ENCODE data around the gene WNT10A.

WNT10A gene

DNA sequence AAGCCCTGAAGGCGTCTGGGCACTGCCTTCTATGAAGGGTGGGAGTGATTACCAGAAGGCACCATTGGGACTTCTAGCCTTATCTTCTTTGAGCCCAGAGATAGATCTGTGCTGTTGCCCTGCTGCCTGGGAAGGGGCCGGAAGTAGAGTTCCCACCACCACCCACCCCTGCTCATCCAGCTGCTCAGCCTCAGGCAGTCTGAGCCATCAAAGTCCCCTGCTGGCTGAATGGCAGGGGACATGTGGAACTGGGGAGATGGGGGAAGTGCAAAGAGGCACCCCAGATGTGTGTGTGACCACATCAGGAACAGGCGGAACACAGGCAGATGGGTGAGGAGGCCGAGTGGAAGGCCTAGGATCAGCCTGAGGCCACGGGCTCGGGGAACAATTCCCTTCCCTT is 3.3 kb upstream of the WNT10A start:
- no peak for DNase-seq (ENCODE audit: low read depth, low spot score)

DNA sequence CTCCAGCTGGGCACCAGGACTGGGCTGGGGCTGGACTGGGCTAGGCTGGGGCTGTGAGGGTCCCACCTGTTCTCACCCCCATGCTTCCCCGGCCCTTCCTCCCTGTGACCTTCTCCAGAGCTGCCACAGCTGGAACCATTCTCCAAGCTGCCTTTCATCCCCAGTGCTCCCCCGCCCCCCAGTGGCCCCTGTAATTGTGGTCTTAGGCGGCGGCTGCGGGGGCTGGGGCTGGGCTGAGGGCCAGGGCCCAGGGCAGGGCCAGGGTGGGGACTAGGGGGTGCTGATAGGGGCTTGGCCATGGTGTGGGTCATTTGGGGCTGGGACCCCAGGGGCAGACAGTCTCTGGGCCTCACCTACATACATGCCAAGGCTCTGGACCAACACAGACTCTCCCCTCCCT is 2.8 kb upstream of the WNT10A start:
- DNase-seq (ENCODE audit: low read depth, low spot score) = no peak

DNA sequence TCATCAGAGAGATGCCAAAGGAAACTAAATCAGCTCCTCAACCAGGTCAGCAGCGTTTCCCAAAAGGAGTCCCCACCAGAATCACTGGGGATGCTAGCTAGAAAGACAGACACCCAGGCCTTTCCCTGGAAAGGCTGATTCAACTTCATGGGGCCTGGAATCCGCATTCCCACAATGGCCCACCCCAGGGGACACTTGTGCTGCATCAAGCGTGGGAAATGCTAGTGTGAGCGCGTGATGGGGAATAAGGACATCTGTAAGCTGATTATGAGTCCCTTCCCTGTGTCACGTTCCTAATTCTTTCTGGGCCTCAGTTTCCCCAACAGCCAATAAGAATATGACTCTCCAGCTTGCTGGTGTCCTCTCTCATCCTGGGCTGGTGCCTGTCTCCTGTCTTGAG is 2.2 kb upstream of the WNT10A start:
- DNase-seq (ENCODE audit: low read depth, low spot score) = no peak

DNA sequence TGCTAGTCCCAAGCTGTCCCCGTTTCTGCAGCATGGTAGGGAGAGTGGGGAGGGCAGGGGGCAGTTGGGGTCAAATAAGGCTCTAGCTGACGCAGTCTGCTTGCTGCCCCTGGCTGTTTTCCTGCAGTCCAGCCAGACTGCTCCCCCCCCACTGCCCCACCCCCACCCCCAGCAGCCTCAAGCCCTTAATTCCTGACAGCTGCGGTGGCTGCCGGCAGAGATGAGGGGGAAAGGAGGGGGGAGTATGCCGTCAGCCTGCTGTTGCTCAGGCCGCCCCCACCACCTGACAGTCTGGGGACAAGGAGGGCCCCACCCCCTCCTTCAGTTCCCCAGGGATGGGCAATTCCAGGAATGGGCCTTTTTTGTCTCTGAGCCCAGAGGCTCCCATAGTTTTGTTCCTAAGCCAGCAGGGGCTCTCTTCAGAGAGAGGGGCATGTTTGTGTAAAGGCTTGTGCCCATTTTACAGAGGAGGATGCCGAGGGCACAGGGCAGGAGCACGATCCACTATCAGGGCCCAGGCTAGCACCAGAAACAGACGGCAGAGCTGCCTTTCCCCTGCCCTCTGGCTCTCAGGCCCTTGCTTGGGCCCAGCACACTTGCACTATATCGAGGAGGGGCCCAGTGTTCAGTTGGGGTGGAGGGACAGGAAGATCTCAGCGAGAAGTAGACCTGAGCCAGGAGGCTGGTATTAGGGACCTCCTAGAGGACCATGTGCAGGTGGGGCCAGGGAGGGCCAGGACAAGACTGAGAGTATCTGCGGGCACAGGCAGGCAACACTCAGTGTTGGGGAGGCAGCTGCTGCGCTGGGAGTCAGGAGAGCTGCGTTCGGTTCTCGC is 1.5 kb upstream of the WNT10A start:
- DNase-seq (ENCODE audit: low read depth, low spot score) = no peak

DNA sequence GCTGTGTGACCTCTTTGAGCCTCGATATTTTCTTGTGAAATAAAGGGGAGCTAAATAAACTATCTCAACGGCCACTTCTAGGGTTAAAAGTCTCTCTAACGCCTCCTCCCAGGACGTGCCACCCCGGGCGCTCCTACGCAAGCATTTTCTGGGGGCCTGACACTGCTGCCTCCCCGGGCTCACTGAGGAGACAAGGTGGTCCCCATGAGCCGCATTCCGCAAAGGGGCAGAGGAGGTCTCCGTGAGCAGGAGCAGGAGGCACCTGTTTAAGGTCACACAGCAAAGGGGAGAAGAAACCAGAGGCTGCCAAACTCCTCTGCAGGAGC is 913 bp upstream of the WNT10A start:
- no peak for DNase-seq (ENCODE audit: low read depth, low spot score)

DNA sequence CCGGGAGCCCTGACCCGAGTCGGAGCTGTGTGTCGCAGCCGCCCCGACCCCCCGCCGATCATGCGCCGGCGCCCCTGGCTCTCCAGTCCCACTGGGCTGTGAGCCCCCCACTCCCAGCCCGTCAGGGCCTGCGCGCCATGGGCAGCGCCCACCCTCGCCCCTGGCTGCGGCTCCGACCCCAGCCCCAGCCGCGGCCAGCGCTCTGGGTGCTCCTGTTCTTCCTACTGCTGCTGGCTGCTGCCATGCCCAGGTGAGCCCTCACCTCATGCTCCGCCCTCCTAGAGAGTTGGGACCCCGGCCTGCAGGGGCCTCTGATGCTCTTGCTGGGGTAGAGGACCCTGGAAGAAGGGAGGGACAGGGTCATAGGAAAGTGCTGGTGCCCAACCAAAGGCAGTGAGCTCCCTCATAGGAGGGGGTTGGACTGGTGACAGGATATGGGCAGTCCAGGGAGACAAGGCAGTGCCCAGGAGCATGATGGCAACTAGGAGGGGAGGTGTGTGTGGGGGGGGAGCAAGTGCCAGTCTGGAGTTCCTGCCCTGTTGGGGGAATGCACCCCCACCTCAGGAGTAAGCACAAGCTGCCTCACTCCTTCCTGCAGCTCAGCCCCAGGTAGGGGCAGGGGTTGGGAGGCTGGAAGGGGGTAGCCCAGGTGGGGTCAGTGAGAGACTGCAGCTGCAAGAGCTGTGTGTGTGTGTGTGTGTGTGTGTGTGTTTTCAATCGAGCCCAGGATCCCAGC is 375 bp downstream of the WNT10A start:
- DNase-seq (ENCODE audit: low read depth, low spot score) = no peak

DNA sequence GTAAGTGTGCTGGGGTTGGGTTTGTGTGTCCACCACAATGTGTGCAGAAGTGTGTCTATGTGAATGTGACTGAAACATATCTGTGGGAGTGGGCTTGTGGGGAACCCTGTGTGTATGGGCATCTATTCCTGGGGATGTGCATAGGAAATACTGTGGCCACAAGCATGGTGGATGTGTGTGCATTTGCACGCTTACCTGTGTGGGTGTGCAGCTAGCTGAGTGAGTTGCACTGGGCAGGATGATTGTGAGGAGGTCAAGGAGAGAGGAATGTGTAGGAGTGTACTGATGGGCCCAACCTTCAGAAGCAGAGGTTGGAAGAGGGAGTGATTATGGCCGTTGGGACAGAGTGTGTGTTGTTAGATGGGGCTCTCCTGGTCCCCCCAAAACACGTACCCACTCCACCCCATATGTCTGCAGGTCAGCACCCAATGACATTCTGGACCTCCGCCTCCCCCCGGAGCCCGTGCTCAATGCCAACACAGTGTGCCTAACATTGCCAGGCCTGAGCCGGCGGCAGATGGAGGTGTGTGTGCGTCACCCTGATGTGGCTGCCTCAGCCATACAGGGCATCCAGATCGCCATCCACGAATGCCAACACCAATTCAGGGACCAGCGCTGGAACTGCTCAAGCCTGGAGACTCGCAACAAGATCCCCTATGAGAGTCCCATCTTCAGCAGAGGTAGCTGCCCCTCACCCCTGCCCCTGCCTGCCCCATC is 1.2 kb downstream of the WNT10A start:
- no peak for DNase-seq (ENCODE audit: low read depth, low spot score)

DNA sequence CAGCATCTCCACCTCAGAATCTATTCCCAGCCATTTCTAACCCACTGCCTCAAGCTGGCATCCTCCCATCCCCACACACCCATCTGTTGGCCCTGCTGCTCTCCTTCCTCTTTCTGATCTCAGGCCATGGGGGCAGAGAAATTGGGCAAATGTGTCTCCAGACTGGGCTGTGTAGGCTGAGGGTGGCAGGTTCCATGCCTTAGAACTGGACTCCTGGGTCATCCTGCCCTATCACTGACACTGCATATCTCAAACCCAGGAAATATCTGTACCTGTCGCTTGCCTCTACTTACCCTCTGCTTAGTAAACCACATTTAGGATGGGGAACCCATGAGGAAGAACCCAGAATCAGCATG is 1.8 kb downstream of the WNT10A start:
- no peak for DNase-seq (ENCODE audit: low read depth, low spot score)

DNA sequence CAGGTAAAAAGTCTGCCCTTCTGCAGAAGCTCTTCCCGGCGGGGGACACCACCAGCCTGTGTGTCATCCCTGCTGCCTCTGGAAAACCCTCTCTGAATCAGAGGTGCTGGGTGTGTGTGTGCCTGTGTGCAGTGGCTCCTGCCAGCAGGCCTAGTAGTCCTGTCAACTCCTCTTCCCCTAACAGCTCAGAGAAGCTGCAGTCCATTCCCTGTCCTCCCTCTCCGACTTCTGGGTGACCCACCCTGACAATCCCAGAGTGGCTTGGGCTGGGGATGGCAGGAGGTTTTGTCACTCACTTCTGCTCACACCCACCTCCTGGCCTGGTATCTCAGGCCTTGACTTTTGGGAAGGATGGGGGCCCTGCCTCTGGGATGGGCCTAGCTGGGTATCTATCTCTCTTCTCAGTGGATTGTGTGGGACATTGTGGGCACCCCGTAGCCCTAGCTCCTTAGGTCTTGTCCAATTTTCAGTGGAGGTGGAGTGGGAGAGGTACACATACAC is 2.3 kb downstream of the WNT10A start:
- no peak for DNase-seq (ENCODE audit: low read depth, low spot score)

DNA sequence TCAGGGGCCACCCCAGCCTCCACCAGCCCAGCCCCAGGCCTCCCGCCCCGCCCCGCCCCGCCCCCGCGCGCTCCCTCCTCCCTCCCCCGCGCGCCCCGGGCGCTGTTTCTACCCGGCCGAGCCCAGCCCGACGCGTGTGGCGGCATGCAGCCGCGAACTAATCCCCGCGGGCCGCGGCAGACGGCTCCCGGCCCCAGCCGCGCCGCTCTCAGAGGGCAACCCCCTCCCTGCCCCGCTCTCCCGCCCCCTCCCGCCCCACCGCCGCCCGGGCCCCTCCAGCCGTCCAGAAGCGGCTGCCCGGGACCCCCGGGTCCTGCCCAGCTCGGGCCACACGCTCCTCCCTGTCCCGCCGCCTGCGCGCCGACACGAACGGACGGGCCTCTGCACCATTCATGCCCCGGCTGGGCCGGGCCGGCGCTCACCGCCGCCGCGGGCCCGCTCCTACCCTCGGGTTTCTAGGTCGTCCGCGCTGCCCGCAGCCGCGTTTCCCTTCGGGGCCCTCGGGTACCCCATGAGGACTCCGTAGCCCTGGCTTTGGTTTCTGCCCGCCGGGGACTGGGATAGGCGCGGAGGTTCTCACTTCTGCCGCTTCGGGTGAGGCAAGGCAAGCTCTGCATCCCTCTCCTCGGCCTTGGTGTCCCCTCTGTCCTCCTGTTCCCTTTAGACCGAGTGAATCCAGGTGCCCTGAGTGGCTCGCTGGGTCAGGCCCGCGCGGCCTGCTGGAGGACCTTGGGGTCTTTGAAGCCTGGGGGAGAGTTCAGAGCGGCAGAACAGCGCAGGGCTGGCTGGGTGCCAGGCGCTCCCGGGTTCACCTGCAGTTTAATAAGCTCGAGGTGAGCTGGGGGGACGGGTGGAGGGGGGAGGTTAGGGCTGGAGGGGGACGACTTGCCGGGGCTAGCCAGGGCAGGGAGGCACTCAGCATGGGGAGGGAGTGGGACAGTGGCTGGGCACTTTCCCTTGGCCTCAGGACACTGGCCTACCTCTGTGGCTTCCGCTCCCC is 3.1 kb downstream of the WNT10A start:
- no peak for DNase-seq (ENCODE audit: low read depth, low spot score)

DNA sequence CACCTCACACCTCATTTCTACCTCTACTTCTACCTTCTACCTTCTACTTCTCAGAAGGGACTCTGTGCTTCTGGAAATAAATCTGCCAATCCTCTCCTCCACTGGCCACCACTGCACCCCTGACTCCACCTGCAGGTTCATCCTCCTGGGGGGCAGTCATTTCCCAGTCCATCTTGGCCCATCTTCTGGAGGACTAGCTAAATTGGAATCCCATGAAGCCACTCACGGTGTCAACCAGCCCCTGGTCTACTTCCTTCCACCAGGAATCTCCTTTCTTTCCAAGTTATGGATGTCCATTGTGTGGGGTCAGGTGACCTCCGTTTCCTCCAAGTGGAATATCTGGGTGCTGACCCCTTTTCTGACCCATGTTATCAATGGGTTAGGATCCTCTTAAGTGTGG is 3.9 kb downstream of the WNT10A start:
- no peak for DNase-seq (ENCODE audit: low read depth, low spot score)

DNA sequence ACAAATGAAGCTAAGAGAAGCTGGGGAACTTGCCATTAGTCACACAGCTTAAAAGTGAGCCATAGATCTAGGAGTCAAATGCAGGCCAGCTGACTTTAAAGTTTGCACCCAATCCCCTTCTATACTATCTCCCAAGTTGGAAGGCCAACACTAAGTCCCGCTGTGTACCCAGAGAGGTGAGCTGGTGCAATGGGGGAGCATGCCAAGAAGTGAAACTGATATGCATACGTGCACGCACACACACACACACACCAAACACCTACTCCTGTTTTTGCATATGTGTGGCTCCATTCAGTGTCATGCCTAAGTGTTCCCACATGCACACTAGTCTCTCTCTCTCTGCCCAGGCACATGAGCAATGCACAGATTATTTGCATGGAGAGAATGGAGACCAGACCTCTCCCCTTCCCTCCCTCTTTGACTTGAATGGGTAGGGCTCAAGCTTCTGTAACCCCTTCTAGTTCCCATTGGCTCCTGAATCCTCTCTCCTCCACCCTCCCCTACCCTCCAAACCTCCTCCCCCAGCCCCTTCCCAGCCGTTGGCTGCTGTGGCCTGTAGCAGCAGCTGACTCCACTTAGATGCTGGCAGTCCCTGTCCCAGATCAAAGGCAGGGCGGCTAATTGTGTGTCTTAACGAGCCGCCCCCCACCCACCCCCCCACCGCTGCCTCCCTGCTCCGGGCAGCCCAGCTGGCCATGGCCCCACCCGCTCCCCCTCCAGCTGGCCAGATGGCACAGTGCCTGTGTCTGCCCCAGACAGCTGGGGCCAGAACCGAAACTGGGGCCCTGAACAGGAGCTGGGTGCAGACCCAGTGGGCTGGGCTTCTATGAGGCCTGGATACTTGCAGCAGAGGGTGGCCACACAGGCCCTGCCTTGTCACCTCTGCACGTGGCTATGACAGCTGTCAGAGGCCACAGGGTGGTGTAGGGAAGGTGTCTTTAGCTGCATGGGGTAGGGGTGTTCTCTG is 5.6 kb downstream of the WNT10A start:
- no peak for DNase-seq (ENCODE audit: low read depth, low spot score)

DNA sequence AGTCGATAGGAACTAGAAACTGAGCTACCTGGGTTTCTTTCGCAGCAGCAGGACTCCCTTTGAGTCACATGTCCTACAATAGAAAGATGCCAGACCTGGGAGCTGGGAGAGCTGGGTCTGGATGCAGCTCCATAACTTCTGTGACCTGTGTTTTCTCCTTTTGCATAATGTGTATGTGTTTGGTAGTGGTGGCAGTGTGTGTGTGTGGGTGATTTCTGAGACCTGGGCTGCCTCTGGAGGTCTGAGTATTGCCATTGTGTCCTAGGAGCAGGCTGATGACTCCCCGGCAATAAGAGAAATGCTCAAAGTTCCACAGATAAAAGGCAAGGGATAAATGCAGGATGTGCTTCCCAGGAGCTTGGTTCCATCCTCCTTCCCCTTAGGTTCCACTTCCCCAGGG is 6.4 kb downstream of the WNT10A start:
- no peak for DNase-seq (ENCODE audit: low read depth, low spot score)

DNA sequence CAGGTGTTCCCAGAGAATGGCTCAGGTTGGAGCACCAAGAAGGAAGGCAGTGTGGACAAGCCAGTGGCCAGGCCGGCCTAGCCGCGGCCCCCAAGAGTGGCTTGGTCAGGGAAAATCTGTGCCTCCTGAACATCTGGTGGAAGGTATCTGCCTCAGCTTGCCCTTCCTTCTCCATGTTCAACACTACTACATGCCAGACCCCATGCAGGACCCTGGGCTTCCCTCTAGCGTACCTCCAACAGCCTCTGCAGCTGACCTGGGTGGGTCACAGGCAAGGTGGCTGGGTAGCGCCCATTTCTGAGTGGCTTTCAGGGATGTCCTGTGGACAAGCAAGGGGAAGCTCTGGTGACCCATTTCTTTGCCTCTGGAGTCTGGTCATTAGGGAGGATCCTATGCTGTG is 7.7 kb downstream of the WNT10A start:
- DNase-seq (ENCODE audit: low read depth, low spot score) = no peak

DNA sequence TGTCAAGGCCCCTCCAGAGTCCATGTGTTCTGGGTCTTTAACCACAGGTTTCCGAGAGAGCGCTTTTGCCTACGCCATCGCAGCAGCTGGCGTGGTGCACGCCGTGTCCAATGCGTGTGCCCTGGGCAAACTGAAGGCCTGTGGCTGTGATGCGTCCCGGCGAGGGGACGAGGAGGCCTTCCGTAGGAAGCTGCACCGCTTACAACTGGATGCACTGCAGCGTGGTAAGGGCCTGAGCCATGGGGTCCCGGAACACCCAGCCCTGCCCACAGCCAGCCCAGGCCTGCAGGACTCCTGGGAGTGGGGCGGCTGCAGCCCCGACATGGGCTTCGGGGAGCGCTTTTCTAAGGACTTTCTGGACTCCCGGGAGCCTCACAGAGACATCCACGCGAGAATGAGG is 9.3 kb downstream of the WNT10A start:
- no peak for DNase-seq (ENCODE audit: low read depth, low spot score)

DNA sequence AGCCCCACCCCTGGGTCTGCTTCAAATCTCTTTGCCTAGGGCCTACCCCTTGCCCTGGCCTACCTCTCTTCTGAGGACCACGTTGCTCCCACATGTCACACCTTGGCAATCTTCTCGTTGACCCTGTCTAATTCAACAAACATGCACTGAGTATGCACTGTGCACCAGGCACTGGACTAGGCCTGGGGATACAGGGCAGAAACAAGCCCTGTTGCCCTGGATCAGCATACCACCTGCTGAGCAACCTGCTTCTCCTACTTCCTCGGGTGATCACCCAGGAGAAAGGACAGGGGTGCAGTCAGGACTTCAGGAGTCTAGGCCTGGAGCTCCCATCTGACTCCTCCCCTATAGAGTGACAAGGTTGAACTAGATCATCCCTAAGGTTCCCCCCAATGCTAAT is 9.7 kb downstream of the WNT10A start:
- no peak for DNase-seq (ENCODE audit: low read depth, low spot score)

DNA sequence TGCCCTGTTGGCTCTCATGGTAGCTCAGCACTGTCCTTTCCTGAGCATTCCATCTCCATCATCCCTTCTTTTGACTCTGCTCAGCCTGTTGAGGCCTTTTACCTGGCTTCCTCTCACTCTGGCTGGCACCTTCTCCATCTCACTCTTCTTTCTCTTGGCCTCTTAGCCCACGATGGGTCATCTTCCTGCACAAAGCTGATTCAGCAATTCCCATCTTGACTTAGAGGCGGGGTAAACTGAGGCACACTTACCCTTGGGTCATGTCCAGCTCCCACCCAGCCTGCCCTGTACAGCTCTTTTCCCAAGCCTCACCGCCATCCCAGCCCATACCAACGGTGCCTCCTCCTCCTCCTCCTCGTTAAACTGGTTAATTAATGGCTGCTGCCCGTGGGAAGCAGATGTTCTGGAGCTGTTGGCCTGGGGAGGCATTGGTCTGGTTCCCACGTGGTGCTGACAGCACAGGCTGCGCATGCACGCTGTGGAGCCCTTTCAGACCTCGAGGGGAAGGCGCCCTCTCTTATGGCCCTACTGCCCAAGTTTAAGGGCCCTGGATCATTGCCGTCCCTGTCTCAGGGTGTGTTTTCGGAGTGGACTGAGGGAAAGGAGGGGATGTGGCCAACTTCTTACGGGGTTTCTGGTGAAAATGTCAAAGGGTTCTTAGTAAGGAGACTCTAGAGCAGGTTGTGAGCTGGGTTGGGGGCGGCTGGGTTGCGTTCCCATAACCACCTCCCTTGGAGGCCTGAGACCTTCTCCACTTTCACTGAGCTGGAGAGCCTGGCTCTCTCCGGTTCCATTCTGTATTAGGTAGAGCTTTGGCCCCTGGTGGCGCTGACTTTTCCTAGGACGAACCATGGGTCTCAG is 10.9 kb downstream of the WNT10A start:
- no peak for DNase-seq (ENCODE audit: low read depth, low spot score)

DNA sequence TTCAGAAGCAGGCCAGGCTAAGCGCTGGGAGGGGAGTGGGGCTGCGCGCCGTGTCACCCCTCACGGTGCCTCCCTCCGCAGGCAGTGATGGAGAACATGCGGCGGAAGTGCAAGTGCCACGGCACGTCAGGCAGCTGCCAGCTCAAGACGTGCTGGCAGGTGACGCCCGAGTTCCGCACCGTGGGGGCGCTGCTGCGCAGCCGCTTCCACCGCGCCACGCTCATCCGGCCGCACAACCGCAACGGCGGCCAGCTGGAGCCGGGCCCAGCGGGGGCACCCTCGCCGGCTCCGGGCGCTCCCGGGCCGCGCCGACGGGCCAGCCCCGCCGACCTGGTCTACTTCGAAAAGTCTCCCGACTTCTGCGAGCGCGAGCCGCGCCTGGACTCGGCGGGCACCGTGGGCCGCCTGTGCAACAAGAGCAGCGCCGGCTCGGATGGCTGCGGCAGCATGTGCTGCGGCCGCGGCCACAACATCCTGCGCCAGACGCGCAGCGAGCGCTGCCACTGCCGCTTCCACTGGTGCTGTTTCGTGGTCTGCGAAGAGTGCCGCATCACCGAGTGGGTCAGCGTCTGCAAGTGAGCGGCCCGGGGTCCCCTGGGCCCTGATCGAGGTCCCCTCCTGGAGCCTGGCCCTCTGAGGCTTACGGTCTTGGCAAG is 12.2 kb downstream of the WNT10A start:
- no peak for DNase-seq (ENCODE audit: low read depth, low spot score)

Data from iPS DF 19.7 (cell line).